GM23338 (cell line): Measurements from ENCODE around the gene WFDC12.

Experiments
- JUNB ChIP-seq: IDR thresholded peaks from one replicate; pipeline ENCODE4 v1.6.1; 2016; ENCODE audit warnings: antibody characterized with exemption; ENCODE audit not compliant: unreplicated experiment
- TF ChIP-seq, protein P1 (sequence below), 2 experiments: fragments of 200-600 bp in 1 of 2; sonication (generic) in 1 of 2; conservative IDR thresholded peaks; 2 replicates each; pipeline versions ENCODE4 v1.5.1 to v1.6.1; 2016 to 2017; ENCODE audit warnings: antibody characterized with exemption in 2 of 2, low read depth in 2 of 2, mild to moderate bottlenecking in 2 of 2, moderate library complexity in 1 of 2
- TF ChIP-seq, protein P2 (sequence below): IDR thresholded peaks from one replicate; pipeline ENCODE4 v1.6.1; 2018; ENCODE audit warnings: antibody characterized with exemption; ENCODE audit not compliant: unreplicated experiment

GRCh38 chr20:45082468-45082867, 41.8 kb downstream of the WFDC12 start:
- TF ChIP-seq JUNB = no peak
- TF ChIP-seq, protein P1, sequence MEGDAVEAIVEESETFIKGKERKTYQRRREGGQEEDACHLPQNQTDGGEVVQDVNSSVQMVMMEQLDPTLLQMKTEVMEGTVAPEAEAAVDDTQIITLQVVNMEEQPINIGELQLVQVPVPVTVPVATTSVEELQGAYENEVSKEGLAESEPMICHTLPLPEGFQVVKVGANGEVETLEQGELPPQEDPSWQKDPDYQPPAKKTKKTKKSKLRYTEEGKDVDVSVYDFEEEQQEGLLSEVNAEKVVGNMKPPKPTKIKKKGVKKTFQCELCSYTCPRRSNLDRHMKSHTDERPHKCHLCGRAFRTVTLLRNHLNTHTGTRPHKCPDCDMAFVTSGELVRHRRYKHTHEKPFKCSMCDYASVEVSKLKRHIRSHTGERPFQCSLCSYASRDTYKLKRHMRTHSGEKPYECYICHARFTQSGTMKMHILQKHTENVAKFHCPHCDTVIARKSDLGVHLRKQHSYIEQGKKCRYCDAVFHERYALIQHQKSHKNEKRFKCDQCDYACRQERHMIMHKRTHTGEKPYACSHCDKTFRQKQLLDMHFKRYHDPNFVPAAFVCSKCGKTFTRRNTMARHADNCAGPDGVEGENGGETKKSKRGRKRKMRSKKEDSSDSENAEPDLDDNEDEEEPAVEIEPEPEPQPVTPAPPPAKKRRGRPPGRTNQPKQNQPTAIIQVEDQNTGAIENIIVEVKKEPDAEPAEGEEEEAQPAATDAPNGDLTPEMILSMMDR (conservative IDR thresholded peaks at IDR 0.05; ENCODE audit: low read depth in 2 of 2) = no peak
- TF ChIP-seq, protein P2, sequence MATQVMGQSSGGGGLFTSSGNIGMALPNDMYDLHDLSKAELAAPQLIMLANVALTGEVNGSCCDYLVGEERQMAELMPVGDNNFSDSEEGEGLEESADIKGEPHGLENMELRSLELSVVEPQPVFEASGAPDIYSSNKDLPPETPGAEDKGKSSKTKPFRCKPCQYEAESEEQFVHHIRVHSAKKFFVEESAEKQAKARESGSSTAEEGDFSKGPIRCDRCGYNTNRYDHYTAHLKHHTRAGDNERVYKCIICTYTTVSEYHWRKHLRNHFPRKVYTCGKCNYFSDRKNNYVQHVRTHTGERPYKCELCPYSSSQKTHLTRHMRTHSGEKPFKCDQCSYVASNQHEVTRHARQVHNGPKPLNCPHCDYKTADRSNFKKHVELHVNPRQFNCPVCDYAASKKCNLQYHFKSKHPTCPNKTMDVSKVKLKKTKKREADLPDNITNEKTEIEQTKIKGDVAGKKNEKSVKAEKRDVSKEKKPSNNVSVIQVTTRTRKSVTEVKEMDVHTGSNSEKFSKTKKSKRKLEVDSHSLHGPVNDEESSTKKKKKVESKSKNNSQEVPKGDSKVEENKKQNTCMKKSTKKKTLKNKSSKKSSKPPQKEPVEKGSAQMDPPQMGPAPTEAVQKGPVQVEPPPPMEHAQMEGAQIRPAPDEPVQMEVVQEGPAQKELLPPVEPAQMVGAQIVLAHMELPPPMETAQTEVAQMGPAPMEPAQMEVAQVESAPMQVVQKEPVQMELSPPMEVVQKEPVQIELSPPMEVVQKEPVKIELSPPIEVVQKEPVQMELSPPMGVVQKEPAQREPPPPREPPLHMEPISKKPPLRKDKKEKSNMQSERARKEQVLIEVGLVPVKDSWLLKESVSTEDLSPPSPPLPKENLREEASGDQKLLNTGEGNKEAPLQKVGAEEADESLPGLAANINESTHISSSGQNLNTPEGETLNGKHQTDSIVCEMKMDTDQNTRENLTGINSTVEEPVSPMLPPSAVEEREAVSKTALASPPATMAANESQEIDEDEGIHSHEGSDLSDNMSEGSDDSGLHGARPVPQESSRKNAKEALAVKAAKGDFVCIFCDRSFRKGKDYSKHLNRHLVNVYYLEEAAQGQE = no peak
